GM21367 (cell line): ENCODE data around the gene IL17D.

Source experiments
- ATAC-seq: cut with Tn5 transposase; IDR thresholded peaks from one replicate; pipeline ENCODE4 v1.9.1; 2021; ENCODE audit not compliant: unreplicated experiment

Gene IL17D

GRCh38 chr13:20689291-20689690 is 14.2 kb upstream of the IL17D start:
- ATAC-seq, result no peak

- no peak for ATAC-seq
These were observed 11.9 kb upstream of the IL17D start for GRCh38 chr13:20691616-20692015.

- ATAC-seq, result no peak
These were observed 7.4 kb upstream of the IL17D start for GRCh38 chr13:20696073-20696472.

GRCh38 chr13:20699715-20700114 is 3.8 kb upstream of the IL17D start:
- ATAC-seq, result no peak

GRCh38 chr13:20700288-20700687 is 3.2 kb upstream of the IL17D start:
- no peak for ATAC-seq

GRCh38 chr13:20701461-20701860 is 2.0 kb upstream of the IL17D start:
- ATAC-seq, result no peak

- no peak for ATAC-seq
These were observed 977 bp upstream of the IL17D start for GRCh38 chr13:20702530-20702914.

GRCh38 chr13:20703780-20704458 is 420 bp downstream of the IL17D start:
- peak; percentile 76 for ATAC-seq

GRCh38 chr13:20704459-20705069 is 1.1 kb downstream of the IL17D start:
- no peak for ATAC-seq

GRCh38 chr13:20706661-20707060 is 3.2 kb downstream of the IL17D start:
- no peak for ATAC-seq

- no peak for ATAC-seq
These were observed 4.7 kb downstream of the IL17D start for GRCh38 chr13:20708216-20708615.

- ATAC-seq, result no peak
These were observed 5.9 kb downstream of the IL17D start for GRCh38 chr13:20709369-20709768.

GRCh38 chr13:20709782-20710181 is 6.3 kb downstream of the IL17D start:
- ATAC-seq, result no peak

GRCh38 chr13:20711301-20712044 is 8.0 kb downstream of the IL17D start:
- ATAC-seq, result no peak

- ATAC-seq, result no peak
These were observed 9.5 kb downstream of the IL17D start for GRCh38 chr13:20713014-20713376.

GRCh38 chr13:20713751-20714150 is 10.3 kb downstream of the IL17D start:
- no peak for ATAC-seq

GRCh38 chr13:20714161-20714560 is 10.7 kb downstream of the IL17D start:
- ATAC-seq, result no peak

- no peak for ATAC-seq
These were observed 11.2 kb downstream of the IL17D start for GRCh38 chr13:20714563-20715329.

GRCh38 chr13:20715330-20715712 is 11.8 kb downstream of the IL17D start:
- no peak for ATAC-seq

GRCh38 chr13:20716951-20717350 is 13.5 kb downstream of the IL17D start:
- ATAC-seq, result no peak
